Vagina (tissue), 2 donors: ENCODE measurements around the gene CTBS.

Source experiments
- POLR2A ChIP-seq, 2 donors: fragments of 450-650 bp; IDR thresholded peaks; one replicate each; pipeline ENCODE4 v1.6.1; 2017; ENCODE audit warnings: antibody characterized with exemption in 2 of 2, mild to moderate bottlenecking in 2 of 2, moderate library complexity in 2 of 2
- TF ChIP-seq, protein P1 (sequence below), 3 experiments: fragments of 450-650 bp in 2 of 3; fragments of 200-600 bp in 1 of 3; sonication (generic) in 1 of 3; IDR thresholded peaks; one replicate each; pipeline ENCODE4 v1.5.1; 2017 to 2019; ENCODE audit warnings: antibody characterized with exemption in 3 of 3, mild to moderate bottlenecking in 2 of 3, moderate library complexity in 2 of 3

DNA sequence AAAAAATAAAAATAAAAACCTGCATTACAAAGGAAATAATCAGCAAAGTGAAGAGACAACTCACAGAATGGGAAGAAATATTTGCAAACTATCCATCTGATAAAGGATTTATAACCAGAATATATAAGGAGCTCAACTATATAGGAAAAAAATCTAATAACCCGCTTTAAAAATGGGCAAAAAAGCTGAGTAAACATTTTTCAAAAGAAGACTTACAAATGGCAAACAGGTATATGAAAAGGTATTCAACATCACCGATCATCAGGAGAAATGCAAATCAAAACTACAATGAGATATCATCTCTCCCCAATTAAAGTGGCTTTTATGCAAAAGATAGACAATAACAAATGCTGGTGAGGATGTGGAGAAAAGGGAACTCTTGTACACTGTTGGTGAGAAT, 64.1 kb downstream of the CTBS start:
- TF ChIP-seq, protein P1, sequence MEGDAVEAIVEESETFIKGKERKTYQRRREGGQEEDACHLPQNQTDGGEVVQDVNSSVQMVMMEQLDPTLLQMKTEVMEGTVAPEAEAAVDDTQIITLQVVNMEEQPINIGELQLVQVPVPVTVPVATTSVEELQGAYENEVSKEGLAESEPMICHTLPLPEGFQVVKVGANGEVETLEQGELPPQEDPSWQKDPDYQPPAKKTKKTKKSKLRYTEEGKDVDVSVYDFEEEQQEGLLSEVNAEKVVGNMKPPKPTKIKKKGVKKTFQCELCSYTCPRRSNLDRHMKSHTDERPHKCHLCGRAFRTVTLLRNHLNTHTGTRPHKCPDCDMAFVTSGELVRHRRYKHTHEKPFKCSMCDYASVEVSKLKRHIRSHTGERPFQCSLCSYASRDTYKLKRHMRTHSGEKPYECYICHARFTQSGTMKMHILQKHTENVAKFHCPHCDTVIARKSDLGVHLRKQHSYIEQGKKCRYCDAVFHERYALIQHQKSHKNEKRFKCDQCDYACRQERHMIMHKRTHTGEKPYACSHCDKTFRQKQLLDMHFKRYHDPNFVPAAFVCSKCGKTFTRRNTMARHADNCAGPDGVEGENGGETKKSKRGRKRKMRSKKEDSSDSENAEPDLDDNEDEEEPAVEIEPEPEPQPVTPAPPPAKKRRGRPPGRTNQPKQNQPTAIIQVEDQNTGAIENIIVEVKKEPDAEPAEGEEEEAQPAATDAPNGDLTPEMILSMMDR (IDR thresholded peaks at IDR 0.05): no peak
- no peak for TF ChIP-seq POLR2A (IDR thresholded peaks at IDR 0.05)
